Measurements from ENCODE around the gene CES4A. TPM values are rescaled to one million over a fixed set of nuclear protein-coding genes. Genes with fewer than 3 reads are reported as not detected.

CES4A gene
- total and polyA plus RNA-seq, 2 of the 13 experiments (the other 11 are each of a cell fraction or from before 2014, with no cell fraction given): 0.09 to 0.17 TPM

DNA sequence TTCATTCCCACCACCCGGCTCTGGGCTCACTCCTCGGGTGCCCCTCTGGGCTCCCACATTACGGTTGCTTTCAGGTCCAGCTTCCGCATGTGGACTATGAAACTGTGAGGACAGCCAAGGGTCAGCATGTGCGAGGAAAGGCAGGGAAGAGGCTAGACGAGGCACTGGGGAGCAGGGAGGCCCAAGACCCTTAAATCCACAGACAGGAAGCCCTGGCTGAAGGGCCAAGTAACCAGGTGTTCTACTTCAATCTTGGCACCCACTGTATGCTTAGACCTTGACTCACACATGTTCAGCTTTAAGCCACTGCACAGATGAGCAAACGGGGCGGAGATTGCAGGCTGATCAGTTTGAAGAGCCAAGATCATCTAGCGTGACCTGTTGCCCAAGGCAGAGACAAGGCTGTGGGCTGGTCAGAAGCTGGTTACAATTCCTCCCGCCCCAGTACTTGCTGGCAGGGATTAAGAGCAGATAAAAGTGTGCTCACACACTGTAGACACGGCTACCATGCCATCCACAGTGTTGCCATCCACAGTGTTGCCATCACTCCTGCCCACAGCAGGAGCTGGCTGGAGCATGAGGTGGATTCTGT, at the start of gene CES4A (continued):
- TF ChIP-seq ZNF256 (CRISPR knock-in tag; conservative IDR thresholded peaks at IDR 0.05): no peak
- TF ChIP-seq, protein P1, sequence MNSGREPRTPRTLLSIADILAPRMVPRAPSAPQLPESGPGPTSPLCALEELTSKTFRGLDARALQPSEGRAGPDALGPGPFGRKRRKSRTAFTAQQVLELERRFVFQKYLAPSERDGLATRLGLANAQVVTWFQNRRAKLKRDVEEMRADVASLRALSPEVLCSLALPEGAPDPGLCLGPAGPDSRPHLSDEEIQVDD (CRISPR knock-in tag; IDR thresholded peaks at IDR 0.05; ENCODE audit: borderline replicate concordance): 0 out of 2 replicates have a peak, but pooled peaks have one; percentile 37
- TF ChIP-seq, protein P2, sequence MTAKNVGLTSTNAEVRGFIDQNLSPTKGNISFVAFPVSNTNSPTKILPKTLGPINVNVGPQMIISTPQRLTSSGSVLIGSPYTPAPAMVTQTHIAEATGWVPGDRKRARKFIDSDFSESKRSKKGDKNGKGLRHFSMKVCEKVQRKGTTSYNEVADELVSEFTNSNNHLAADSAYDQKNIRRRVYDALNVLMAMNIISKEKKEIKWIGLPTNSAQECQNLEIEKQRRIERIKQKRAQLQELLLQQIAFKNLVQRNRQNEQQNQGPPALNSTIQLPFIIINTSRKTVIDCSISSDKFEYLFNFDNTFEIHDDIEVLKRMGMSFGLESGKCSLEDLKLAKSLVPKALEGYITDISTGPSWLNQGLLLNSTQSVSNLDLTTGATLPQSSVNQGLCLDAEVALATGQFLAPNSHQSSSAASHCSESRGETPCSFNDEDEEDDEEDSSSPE (CRISPR knock-in tag; IDR thresholded peaks at IDR 0.05): peak; percentile 61; the same call in 1 of the 2 replicates
- peak; percentile 55; the same call in 1 of the 2 replicates for TF ChIP-seq ZNF605 (CRISPR knock-in tag; IDR thresholded peaks at IDR 0.05)
- TF ChIP-seq MAZ (IDR thresholded peaks at IDR 0.05; ENCODE audit: borderline replicate concordance, low read depth, low read length): no peak
- TF ChIP-seq MAZ (CRISPR knock-in tag; IDR thresholded peaks at IDR 0.05; ENCODE audit: low read depth): 0 out of 2 replicates have a peak, but pooled peaks have one; percentile 52
- TF ChIP-seq, protein P3, sequence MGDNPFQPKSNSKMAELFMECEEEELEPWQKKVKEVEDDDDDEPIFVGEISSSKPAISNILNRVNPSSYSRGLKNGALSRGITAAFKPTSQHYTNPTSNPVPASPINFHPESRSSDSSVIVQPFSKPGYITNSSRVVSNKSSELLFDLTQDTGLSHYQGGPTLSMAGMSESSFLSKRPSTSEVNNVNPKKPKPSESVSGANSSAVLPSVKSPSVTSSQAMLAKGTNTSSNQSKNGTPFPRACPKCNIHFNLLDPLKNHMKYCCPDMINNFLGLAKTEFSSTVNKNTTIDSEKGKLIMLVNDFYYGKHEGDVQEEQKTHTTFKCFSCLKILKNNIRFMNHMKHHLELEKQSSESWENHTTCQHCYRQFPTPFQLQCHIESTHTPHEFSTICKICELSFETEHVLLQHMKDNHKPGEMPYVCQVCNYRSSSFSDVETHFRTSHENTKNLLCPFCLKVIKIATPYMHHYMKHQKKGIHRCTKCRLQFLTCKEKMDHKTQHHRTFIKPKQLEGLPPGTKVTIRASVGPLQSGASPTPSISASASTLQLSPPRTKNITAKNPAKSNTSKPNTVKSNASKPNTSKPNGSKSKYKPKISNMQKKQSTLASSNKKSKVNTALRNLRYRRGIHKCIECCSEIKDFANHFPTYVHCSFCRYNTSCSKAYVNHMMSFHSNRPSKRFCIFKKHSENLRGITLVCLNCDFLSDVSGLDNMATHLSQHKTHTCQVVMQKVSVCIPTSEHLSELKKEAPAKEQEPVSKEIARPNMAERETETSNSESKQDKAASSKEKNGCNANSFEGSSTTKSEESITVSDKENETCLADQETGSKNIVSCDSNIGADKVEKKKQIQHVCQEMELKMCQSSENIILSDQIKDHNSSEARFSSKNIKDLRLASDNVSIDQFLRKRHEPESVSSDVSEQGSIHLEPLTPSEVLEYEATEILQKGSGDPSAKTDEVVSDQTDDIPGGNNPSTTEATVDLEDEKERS (CRISPR knock-in tag; IDR thresholded peaks at IDR 0.05): peak; percentile 66; the same call in 1 of the 2 replicates
- 0 out of 2 replicates have a peak, but pooled peaks have one; percentile 15 for TF ChIP-seq ZNF644 (CRISPR knock-in tag; IDR thresholded peaks at IDR 0.05; ENCODE audit: low read depth)
- TF ChIP-seq, protein P4, sequence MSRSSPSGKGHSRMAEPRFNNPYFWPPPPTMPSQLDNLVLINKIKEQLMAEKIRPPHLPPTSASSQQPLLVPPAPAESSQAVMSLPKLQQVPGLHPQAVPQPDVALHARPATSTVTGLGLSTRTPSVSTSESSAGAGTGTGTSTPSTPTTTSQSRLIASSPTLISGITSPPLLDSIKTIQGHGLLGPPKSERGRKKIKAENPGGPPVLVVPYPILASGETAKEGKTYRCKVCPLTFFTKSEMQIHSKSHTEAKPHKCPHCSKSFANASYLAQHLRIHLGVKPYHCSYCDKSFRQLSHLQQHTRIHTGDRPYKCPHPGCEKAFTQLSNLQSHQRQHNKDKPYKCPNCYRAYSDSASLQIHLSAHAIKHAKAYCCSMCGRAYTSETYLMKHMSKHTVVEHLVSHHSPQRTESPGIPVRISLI (CRISPR knock-in tag; IDR thresholded peaks at IDR 0.05; ENCODE audit: borderline replicate concordance): peak; percentile 11; the same call in 1 of the 2 replicates
- TF ChIP-seq, protein P5, sequence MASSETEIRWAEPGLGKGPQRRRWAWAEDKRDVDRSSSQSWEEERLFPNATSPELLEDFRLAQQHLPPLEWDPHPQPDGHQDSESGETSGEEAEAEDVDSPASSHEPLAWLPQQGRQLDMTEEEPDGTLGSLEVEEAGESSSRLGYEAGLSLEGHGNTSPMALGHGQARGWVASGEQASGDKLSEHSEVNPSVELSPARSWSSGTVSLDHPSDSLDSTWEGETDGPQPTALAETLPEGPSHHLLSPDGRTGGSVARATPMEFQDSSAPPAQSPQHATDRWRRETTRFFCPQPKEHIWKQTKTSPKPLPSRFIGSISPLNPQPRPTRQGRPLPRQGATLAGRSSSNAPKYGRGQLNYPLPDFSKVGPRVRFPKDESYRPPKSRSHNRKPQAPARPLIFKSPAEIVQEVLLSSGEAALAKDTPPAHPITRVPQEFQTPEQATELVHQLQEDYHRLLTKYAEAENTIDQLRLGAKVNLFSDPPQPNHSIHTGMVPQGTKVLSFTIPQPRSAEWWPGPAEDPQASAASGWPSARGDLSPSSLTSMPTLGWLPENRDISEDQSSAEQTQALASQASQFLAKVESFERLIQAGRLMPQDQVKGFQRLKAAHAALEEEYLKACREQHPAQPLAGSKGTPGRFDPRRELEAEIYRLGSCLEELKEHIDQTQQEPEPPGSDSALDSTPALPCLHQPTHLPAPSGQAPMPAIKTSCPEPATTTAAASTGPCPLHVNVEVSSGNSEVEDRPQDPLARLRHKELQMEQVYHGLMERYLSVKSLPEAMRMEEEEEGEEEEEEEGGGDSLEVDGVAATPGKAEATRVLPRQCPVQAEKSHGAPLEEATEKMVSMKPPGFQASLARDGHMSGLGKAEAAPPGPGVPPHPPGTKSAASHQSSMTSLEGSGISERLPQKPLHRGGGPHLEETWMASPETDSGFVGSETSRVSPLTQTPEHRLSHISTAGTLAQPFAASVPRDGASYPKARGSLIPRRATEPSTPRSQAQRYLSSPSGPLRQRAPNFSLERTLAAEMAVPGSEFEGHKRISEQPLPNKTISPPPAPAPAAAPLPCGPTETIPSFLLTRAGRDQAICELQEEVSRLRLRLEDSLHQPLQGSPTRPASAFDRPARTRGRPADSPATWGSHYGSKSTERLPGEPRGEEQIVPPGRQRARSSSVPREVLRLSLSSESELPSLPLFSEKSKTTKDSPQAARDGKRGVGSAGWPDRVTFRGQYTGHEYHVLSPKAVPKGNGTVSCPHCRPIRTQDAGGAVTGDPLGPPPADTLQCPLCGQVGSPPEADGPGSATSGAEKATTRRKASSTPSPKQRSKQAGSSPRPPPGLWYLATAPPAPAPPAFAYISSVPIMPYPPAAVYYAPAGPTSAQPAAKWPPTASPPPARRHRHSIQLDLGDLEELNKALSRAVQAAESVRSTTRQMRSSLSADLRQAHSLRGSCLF (CRISPR knock-in tag; IDR thresholded peaks at IDR 0.05; ENCODE audit: borderline replicate concordance): no peak
- peak; percentile 57; the same call in 1 of the 2 replicates for TF ChIP-seq ZNF431 (CRISPR knock-in tag; IDR thresholded peaks at IDR 0.05; ENCODE audit: borderline replicate concordance, low read depth)
- TF ChIP-seq, protein P6, sequence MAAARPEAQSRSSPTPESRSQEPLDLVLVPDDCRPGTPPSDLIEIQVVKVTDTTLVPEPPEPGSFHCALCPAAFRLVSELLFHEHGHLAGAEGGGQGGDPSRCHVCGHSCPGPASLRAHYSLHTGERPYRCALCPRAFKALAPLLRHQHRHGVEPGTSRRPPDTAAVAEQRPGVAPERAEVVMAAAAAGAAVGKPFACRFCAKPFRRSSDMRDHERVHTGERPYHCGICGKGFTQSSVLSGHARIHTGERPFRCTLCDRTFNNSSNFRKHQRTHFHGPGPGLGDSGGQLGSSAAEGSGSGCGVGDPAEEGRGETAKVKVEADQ (CRISPR knock-in tag; IDR thresholded peaks at IDR 0.05; ENCODE audit: borderline replicate concordance): peak; percentile 58; the same call in 1 of the 2 replicates
- peak; percentile 43 for TF ChIP-seq RXRA (CRISPR knock-in tag; IDR thresholded peaks at IDR 0.05)
- no peak for TF ChIP-seq SOX6 (IDR thresholded peaks at IDR 0.05)
- TF ChIP-seq SOX6 (CRISPR knock-in tag; IDR thresholded peaks at IDR 0.05): peak; percentile 46
- peak; percentile 67; the same call in 1 of the 2 replicates for TF ChIP-seq ZNF546 (CRISPR knock-in tag; conservative IDR thresholded peaks at IDR 0.05)
